ENCODE data around the gene PRUNE2. TPM values are rescaled to one million over a fixed set of nuclear protein-coding genes. Genes with fewer than 3 reads are reported as not detected.

Gene PRUNE2
- total RNA-seq, 2 experiments from 2014 or later = not detected

GRCh38 chr9:76600007-76600615 lies 305.8 kb downstream of the PRUNE2 start:
- no peak overlapping the region for H3K27ac Mint-ChIP-seq
- no peak overlapping the region for H3K27ac ChIP-seq (ENCODE audit: low read depth in 1 of 2, low read length in 2 of 2)
- no peaks in the 10 kb centered on the region for H3K27me3 ChIP-seq (ENCODE audit: control insufficient read depth in 1 of 2, insufficient read depth in 2 of 2, low read length in 2 of 2)
- H3K36me3 Mint-ChIP-seq (ENCODE audit: low read depth) = no peaks in the 10 kb centered on the region
- no peak overlapping the region for H3K4me3 Mint-ChIP-seq
- no peaks in the 10 kb centered on the region for H3K9me3 Mint-ChIP-seq
- no peaks in the 10 kb centered on the region for H3K4me1 ChIP-seq (ENCODE audit: insufficient read depth, low read length)
- intact Hi-C loops (cut with DNase I, micrococcal nuclease) = no loop called here
- CTCF ChIA-PET = no interaction called here
- DNase-seq = no peak
- no peaks in the 10 kb centered on the region for H3K9me3 ChIP-seq (ENCODE audit: control insufficient read depth in 1 of 2, insufficient read depth in 1 of 2, low read length in 2 of 2)
- POLR2A ChIA-PET = no interaction called here
- H3K4me1 Mint-ChIP-seq (ENCODE audit: low read depth) = no peaks in the 10 kb centered on the region
- peaks cover 6% of the 10 kb centered on the region for H3K27me3 Mint-ChIP-seq
- TF ChIP-seq CTCF (IDR thresholded peaks at IDR 0.05) = no peak
- ATAC-seq (ENCODE audit: poor library complexity) = no peak
- H3K36me3 ChIP-seq (ENCODE audit: insufficient read depth, low read length) = no peaks in the 10 kb centered on the region
- no peak overlapping the region for H3K4me3 ChIP-seq (ENCODE audit: low read length)

GRCh38 chr9:76598981-76599380 lies 306.9 kb downstream of the PRUNE2 start:
- POLR2A ChIA-PET = no interaction called here

DNA sequence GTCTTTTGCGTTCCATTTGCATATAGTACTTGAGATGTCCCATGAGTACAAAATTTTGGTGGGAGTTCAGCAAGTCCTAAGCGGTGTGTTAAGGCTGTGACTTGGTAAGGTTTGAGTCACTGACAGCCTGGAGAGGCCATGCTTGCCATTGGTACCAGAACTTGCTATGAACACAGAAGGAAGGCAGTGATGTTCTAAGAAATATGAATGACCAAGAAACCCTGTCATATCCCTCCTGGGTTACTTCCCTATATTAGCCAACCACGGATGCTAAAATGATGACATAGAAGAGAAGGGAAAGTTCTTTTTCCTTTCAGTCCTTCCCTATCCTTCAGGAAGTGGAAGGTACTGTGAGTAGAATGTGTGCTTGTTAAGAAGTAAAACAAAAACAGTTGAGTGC lies 310.3 kb downstream of the PRUNE2 start:
- no peaks in the 10 kb centered on the region for H3K4me1 Mint-ChIP-seq (ENCODE audit: low read depth)
- H3K36me3 Mint-ChIP-seq (ENCODE audit: low read depth) = no peaks in the 10 kb centered on the region

More at GRCh38 chr9:76598981-76599380, 306.9 kb downstream of the PRUNE2 start:
- H3K27me3 ChIP-seq (ENCODE audit: control insufficient read depth in 1 of 2, insufficient read depth in 2 of 2, low read length in 2 of 2) = no peaks in the 10 kb centered on the region
- no peaks in the 10 kb centered on the region for H3K4me1 ChIP-seq (ENCODE audit: insufficient read depth, low read length)
- no peak for ATAC-seq (ENCODE audit: poor library complexity)
- Mint-ChIP-seq H3K4me3 (no peak overlapping the region), H3K27me3 (peaks cover 6% of the 10 kb centered on the region), H3K4me1 (ENCODE audit: low read depth) (no peaks in the 10 kb centered on the region), H3K9me3 (no peaks in the 10 kb centered on the region), H3K27ac (no peak overlapping the region), H3K36me3 (ENCODE audit: low read depth) (no peaks in the 10 kb centered on the region)
- CTCF ChIA-PET = no interaction called here
- DNase-seq = no peak
- no peak overlapping the region for H3K4me3 ChIP-seq (ENCODE audit: low read length)
- no peak overlapping the region for H3K27ac ChIP-seq (ENCODE audit: low read depth in 1 of 2, low read length in 2 of 2)
- intact Hi-C loops (cut with DNase I, micrococcal nuclease) = no loop called here
- H3K36me3 ChIP-seq (ENCODE audit: insufficient read depth, low read length) = no peaks in the 10 kb centered on the region
- TF ChIP-seq CTCF (IDR thresholded peaks at IDR 0.05) = no peak
- no peaks in the 10 kb centered on the region for H3K9me3 ChIP-seq (ENCODE audit: control insufficient read depth in 1 of 2, insufficient read depth in 1 of 2, low read length in 2 of 2)

More for the DNA sequence above, 310.3 kb downstream of the PRUNE2 start:
- no peak overlapping the region for H3K4me3 Mint-ChIP-seq
- no peaks in the 10 kb centered on the region for H3K27me3 Mint-ChIP-seq
- intact Hi-C loops (cut with DNase I, micrococcal nuclease) = no loop called here
- no peak for TF ChIP-seq CTCF (IDR thresholded peaks at IDR 0.05)
- CTCF ChIA-PET = no interaction called here
- DNase-seq (peak in 2 of 14 experiments; percentile 49 to 60), ATAC-seq (ENCODE audit: poor library complexity) (no peak)
- POLR2A ChIA-PET = no interaction called here
- no peak overlapping the region for H3K27ac Mint-ChIP-seq
- Histone ChIP-seq H3K36me3 (ENCODE audit: insufficient read depth, low read length) (no peaks in the 10 kb centered on the region), H3K27ac (ENCODE audit: low read depth in 1 of 2, low read length in 2 of 2) (no peak overlapping the region), H3K4me3 (ENCODE audit: low read length) (no peak overlapping the region), H3K9me3 (ENCODE audit: control insufficient read depth in 1 of 2, insufficient read depth in 1 of 2, low read length in 2 of 2) (no peaks in the 10 kb centered on the region), H3K27me3 (ENCODE audit: control insufficient read depth in 1 of 2, insufficient read depth in 2 of 2, low read length in 2 of 2) (no peaks in the 10 kb centered on the region), H3K4me1 (ENCODE audit: insufficient read depth, low read length) (no peaks in the 10 kb centered on the region)
- H3K9me3 Mint-ChIP-seq = no peaks in the 10 kb centered on the region
